Ramos (cell line): ENCODE measurements around the gene CACFD1.

Source experiments
- in situ Hi-C: fragments of 300-500 bp; cut with MboI; formaldehyde crosslinking; loops from one replicate; pipeline ENCODE4 v1.14.3; 2022; ENCODE audit warnings: low sequenced_read_pairs; ENCODE audit not compliant: unreplicated experiment

CACFD1 gene

GRCh38 chr9:133459476-133460404 lies at the start of gene CACFD1:
Gene CACFD1 (plus strand): TSS chr9:133459978. CDS start chr9:133460067, 89 bp downstream.
- in situ Hi-C loops, result no loop called here

DNA sequence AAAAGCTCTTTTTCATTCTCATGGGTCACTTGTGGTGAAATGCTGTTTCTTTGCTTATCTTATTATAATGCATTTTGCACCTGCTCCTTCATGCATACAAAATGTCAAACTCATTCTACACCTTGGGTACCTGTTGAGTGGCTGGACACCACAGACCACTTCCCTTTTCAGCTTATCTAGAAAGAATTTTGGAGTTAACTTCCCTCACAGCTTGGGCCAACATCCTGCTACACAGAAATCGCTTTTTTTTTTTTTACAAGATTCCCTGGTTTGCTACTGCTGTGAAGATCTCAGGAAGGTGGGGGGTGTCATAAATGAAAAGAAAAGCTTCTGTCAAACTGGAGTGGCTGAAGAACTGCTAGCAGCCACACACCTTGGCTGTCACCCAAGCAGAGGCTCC lies 44.6 kb upstream of the CACFD1 start:
- in situ Hi-C loops, result no loop called here

GRCh38 chr9:133417541-133418461 lies 42.0 kb upstream of the CACFD1 start, which contains the start of gene REXO4:
Gene REXO4 (minus strand): TSS chr9:133418010. CDS start chr9:133417844, 166 bp downstream.
- in situ Hi-C loops, result no loop called here

DNA sequence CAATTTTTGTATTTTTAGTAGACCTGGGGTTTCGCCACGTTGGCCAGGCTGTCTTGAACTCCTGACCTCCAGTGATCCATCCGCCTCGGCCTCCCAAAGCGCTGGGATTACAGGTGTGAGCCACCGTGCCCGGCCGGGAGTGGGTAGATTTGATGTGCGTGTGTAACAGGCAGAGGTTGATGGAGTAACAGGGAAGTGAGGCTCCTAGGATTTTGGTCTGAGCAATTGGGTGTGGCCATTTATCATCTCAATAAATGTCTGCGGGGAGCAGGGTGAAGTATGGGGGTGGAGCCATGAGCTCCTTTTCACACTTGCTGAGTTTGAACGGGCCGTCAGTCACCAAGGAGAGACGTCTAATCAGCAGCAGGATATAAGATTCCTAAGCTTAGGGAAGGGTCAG lies 40.8 kb upstream of the CACFD1 start:
- in situ Hi-C loops, result no loop called here

GRCh38 chr9:133420392-133420827 lies 39.4 kb upstream of the CACFD1 start:
- in situ Hi-C loops, result no loop called here

GRCh38 chr9:133421615-133422542 lies 37.9 kb upstream of the CACFD1 start, which contains the start of gene ADAMTS13:
Gene ADAMTS13 (plus strand): TSS chr9:133422367. CDS start chr9:133422444, 77 bp downstream.
- in situ Hi-C loops, result no loop called here

- in situ Hi-C loops, result no loop called here
Measured at GRCh38 chr9:133423216-133423615, 36.6 kb upstream of the CACFD1 start.

DNA sequence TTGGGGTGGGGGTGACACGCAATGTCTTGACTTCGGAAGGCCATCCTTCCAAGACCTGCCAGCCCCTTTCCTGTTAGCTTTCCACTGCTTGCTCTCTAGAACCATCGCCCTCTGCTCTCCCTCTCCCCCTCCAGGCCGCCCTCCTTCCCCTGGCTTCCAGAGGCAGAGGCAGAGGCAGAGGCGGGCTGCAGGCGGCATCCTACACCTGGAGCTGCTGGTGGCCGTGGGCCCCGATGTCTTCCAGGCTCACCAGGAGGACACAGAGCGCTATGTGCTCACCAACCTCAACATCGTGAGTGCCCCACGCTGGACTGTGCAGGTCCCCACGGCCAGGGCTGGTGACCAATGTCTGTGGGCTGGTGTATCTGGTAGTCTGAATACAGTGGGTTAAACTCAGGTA lies 35.6 kb upstream of the CACFD1 start:
- in situ Hi-C loops, result no loop called here

DNA sequence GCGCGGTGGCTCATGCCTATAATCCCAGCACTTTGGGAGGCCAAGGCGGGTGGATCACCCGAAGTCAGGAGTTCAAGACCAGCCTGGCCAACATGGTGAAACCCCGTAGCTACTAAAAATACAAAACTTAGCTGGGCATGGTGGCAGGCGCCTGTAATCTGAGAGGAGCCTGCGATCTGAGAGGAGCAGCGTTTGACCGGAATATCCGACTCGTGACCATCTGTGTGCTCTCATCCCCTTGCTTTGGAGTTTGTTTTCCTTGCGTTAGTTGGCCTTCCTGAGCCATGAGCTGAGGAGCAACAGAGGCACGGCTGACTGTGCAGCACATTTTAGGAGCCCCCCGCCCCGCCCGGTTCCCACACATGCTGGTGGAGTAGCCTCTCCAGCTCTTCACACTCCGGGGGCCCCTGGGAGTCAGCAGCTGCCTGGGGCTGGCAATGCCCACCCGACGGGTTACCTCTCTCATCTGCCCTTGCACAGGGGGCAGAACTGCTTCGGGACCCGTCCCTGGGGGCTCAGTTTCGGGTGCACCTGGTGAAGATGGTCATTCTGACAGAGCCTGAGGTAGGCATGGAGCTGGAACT lies 34.6 kb upstream of the CACFD1 start:
- in situ Hi-C loops, result no loop called here

- in situ Hi-C loops, result no loop called here
Measured at GRCh38 chr9:133426011-133426410, 33.8 kb upstream of the CACFD1 start.

DNA sequence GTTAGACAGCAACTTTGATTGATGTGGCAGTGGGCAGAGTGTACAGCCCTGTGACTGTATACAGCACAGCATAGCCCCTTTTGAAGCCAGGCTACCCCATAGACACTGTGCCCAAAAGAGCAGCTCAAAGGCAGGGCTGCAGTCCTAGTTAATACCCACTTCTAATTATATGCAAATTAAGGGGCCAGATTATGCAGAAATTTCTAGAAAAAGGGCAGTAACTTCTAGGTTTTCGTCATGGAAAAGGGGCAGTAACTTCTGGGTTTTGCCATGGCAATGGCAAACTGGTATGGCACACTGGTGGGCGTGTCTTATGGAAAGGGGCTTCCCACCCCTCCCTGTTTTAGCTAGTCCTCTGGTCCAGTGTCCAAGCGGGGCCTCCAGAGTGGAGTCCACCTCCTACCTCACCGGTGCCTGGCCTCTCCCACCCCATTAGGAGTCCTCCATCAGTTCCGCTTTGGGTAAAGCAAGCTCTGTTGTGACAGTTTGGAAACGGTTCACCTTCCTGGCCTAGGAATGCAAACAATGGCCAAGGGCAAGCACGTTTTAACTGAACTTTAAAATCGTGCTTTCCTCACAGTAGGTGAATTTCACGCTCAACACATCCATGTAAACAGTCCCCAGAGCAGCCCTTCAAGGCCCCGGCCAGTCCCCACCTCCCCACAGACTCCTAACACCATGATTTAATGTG lies 32.0 kb upstream of the CACFD1 start:
- in situ Hi-C loops, result no loop called here

DNA sequence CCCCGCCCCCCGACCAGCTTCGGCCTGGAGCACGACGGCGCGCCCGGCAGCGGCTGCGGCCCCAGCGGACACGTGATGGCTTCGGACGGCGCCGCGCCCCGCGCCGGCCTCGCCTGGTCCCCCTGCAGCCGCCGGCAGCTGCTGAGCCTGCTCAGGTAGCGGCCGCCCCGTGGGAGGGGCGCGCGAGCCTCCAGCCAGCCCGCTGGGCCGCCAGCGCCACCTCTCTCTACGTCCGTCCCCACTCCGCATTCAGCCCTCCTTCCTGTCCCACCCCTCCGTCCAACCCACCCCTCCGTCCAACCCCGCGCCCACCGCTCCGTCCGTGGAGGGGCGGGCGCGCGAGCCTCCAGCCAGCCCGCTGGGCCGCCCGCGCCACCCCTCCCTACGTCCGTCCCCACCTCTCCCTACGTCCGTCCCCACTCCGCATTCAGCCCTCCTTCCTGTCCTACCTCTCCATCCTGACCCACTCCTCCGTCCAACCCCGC lies 31.1 kb upstream of the CACFD1 start:
- in situ Hi-C loops, result no loop called here

GRCh38 chr9:133429214-133429613 lies 30.6 kb upstream of the CACFD1 start:
- in situ Hi-C loops, result no loop called here

DNA sequence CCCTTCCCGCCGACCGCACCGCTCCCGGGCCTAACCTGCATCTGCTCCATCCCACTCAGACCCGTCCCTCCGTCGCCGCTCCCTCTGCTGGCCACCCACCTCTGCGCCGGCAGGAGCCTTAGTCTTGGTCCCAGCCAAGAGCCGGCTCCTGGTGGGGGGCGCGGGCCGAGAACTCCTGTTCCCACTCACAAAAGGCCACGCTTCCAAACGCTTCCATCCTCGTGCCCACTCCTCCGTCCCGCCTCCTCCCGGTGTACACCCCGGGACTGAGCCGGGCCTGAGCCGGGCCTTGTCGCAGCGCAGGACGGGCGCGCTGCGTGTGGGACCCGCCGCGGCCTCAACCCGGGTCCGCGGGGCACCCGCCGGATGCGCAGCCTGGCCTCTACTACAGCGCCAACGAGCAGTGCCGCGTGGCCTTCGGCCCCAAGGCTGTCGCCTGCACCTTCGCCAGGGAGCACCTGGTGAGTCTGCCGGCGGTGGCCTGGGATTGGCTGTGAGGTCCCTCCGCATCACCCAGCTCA lies 30.1 kb upstream of the CACFD1 start:
- in situ Hi-C loops, result no loop called here

DNA sequence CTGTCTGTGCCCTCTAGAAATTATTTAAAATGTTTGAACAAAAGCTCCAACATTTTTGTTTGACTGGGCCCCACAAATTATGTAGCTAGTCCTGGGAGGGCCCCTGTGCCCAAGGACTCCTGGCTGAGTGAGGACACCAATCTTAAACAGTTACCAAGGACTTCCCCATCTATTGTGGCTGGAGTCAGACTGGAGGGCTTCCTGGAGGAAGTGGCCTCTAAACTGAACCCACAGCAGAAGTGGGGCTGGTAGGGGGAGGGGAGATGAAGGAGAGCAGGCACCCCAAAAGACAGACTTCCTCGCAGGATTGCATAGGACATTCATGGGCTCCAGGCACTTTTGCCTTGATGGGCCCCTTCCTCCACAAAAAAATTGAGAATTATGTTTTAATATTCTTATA lies 29.5 kb upstream of the CACFD1 start:
- in situ Hi-C loops, result no loop called here

- in situ Hi-C loops, result no loop called here
Measured at GRCh38 chr9:133433351-133433843, 26.4 kb upstream of the CACFD1 start.

DNA sequence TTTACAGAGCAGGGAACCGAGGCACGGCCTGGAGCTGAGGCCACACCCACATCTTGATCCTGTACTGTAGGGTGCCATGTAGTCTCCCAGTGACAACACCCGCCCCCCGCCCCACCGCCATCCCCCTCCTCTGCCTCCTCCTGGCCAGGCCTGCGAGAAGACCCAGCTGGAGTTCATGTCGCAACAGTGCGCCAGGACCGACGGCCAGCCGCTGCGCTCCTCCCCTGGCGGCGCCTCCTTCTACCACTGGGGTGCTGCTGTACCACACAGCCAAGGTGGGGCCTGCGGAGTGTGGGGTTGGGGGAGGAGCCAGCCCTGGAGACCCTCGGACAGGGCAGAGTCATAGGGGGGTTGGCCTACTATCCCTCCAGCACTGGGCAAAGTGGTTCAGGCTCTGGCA lies 23.1 kb upstream of the CACFD1 start:
- in situ Hi-C loops, result no loop called here
